ENCODE results near the gene RHNO1.

GRCh38 chr12:2902272-2902880 is 25.4 kb downstream of the RHNO1 start:
- TF ChIP-seq EZH2 (IDR thresholded peaks at IDR 0.05; ENCODE audit: low read length, missing control alignments), result no peak
- TF ChIP-seq, protein P1, sequence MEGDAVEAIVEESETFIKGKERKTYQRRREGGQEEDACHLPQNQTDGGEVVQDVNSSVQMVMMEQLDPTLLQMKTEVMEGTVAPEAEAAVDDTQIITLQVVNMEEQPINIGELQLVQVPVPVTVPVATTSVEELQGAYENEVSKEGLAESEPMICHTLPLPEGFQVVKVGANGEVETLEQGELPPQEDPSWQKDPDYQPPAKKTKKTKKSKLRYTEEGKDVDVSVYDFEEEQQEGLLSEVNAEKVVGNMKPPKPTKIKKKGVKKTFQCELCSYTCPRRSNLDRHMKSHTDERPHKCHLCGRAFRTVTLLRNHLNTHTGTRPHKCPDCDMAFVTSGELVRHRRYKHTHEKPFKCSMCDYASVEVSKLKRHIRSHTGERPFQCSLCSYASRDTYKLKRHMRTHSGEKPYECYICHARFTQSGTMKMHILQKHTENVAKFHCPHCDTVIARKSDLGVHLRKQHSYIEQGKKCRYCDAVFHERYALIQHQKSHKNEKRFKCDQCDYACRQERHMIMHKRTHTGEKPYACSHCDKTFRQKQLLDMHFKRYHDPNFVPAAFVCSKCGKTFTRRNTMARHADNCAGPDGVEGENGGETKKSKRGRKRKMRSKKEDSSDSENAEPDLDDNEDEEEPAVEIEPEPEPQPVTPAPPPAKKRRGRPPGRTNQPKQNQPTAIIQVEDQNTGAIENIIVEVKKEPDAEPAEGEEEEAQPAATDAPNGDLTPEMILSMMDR (conservative IDR thresholded peaks at IDR 0.05 in 1 of 2, IDR thresholded peaks at IDR 0.05 in 1 of 2; ENCODE audit: low read depth in 1 of 2, low read length in 2 of 2), result no peak
